Measurements from ENCODE around the gene TLE5.

Gene TLE5

GRCh38 chr19:3024509-3024869 lies 37.8 kb downstream of the TLE5 start:
- no peaks in the 10 kb centered on the region for H3K36me3 ChIP-seq (ENCODE audit: insufficient read depth)
- H3K79me2 ChIP-seq (ENCODE audit: insufficient read depth, low read depth) = no peaks in the 10 kb centered on the region
- no peak overlapping the region for H3K27ac ChIP-seq
- H3K4me3 ChIP-seq (IDR thresholded peaks at IDR 0.05; ENCODE audit: insufficient read depth, low read depth, low read length) = no peak overlapping the region
- H3K4me1 ChIP-seq (ENCODE audit: low read depth, poor library complexity, severe bottlenecking) = no peaks in the 10 kb centered on the region
- no peak overlapping the region for H3K4me2 ChIP-seq
- peaks cover 86% of the 10 kb centered on the region for H3K27me3 ChIP-seq (ENCODE audit: insufficient read depth, low read depth)
- no peak overlapping the region for H2AFZ ChIP-seq (ENCODE audit: low read depth)
- H3K9ac ChIP-seq = no peak overlapping the region
- TF ChIP-seq, protein P1, sequence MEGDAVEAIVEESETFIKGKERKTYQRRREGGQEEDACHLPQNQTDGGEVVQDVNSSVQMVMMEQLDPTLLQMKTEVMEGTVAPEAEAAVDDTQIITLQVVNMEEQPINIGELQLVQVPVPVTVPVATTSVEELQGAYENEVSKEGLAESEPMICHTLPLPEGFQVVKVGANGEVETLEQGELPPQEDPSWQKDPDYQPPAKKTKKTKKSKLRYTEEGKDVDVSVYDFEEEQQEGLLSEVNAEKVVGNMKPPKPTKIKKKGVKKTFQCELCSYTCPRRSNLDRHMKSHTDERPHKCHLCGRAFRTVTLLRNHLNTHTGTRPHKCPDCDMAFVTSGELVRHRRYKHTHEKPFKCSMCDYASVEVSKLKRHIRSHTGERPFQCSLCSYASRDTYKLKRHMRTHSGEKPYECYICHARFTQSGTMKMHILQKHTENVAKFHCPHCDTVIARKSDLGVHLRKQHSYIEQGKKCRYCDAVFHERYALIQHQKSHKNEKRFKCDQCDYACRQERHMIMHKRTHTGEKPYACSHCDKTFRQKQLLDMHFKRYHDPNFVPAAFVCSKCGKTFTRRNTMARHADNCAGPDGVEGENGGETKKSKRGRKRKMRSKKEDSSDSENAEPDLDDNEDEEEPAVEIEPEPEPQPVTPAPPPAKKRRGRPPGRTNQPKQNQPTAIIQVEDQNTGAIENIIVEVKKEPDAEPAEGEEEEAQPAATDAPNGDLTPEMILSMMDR (conservative IDR thresholded peaks at IDR 0.05; ENCODE audit: low read depth, low read length) = no peak
- no peaks in the 10 kb centered on the region for H4K20me1 ChIP-seq (ENCODE audit: insufficient read depth)

- Histone ChIP-seq H4K20me1 (ENCODE audit: insufficient read depth) (no peaks in the 10 kb centered on the region), H3K27ac (no peak overlapping the region), H3K36me3 (ENCODE audit: insufficient read depth) (no peaks in the 10 kb centered on the region), H3K79me2 (ENCODE audit: insufficient read depth, low read depth) (no peaks in the 10 kb centered on the region), H3K9ac (no peak overlapping the region), H2AFZ (ENCODE audit: low read depth) (no peak overlapping the region), H3K27me3 (ENCODE audit: insufficient read depth, low read depth) (peaks cover 84% of the 10 kb centered on the region), H3K4me2 (no peak overlapping the region), H3K4me3 (IDR thresholded peaks at IDR 0.05; ENCODE audit: insufficient read depth, low read depth, low read length) (no peak overlapping the region), H3K4me1 (ENCODE audit: low read depth, poor library complexity, severe bottlenecking) (no peaks in the 10 kb centered on the region)
- TF ChIP-seq, protein P1 (conservative IDR thresholded peaks at IDR 0.05; ENCODE audit: low read depth, low read length) = no peak
Measured at GRCh38 chr19:3020321-3020960, 41.9 kb downstream of the TLE5 start.

DNA sequence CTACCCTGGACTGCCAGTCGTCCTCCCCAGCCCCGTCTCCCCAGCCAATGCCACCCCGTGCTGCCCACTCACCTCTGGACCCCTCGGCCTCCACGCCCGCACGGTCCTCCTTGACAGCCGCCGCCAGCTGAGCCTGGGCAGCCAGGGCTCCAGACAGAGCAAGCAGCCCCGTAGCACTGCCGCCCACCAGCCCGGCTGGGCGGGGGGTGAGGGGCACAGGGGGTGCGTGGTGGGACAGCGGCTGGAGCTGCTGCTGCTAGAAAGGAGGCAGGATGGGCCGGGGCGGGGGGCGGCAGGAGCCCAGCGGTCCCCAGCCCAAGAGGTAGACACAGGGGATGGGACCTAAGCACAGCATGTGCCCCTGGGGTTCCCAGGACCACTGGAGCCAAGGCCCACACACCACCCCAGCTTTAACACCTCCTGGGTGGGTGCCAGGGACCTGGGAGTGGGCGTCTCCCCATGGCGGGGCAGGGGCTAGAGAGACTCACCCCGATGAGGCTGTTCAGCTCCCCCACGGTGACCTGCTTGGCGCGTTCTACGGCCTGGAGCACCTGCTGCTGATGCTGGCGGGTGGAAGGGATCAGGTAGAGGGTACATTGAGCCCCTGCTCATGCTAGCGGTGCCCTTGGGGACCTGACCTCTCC lies 43.0 kb downstream of the TLE5 start:
- no peaks in the 10 kb centered on the region for H4K20me1 ChIP-seq (ENCODE audit: insufficient read depth)
- no peaks in the 10 kb centered on the region for H3K4me1 ChIP-seq (ENCODE audit: low read depth, poor library complexity, severe bottlenecking)
- TF ChIP-seq, protein P1 (conservative IDR thresholded peaks at IDR 0.05; ENCODE audit: low read depth, low read length) = no peak
- H3K27me3 ChIP-seq (ENCODE audit: insufficient read depth, low read depth) = peaks cover 83% of the 10 kb centered on the region
- no peak overlapping the region for H3K4me3 ChIP-seq (IDR thresholded peaks at IDR 0.05; ENCODE audit: insufficient read depth, low read depth, low read length)
- H3K9ac ChIP-seq = no peak overlapping the region
- H3K36me3 ChIP-seq (ENCODE audit: insufficient read depth) = no peaks in the 10 kb centered on the region
- H3K4me2 ChIP-seq = no peak overlapping the region
- H3K27ac ChIP-seq = no peak overlapping the region
- H2AFZ ChIP-seq (ENCODE audit: low read depth) = no peak overlapping the region
- H3K79me2 ChIP-seq (ENCODE audit: insufficient read depth, low read depth) = no peaks in the 10 kb centered on the region

DNA sequence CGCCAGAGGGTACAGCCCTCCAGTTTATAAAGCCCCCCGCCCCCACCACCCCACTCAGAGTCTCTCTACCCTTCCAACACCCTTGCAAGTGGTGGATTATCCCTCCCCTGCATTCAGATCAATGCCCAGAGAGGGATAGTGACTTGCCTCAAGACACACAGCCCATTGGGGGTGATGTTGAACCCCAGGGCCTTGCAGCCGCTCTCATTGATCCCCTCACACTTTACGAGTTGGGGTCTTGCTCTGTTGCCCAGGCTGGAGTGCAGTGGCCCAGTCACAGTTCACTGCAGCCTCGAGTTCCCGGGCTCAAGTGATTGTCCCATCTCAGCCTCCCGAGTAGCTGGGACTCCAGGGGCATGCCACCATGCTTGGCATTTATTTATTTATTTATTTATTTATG lies 44.4 kb downstream of the TLE5 start:
- no peaks in the 10 kb centered on the region for H3K4me1 ChIP-seq (ENCODE audit: low read depth, poor library complexity, severe bottlenecking)
- H3K27me3 ChIP-seq (ENCODE audit: insufficient read depth, low read depth) = peaks cover 83% of the 10 kb centered on the region
- H3K27ac ChIP-seq = no peak overlapping the region
- H2AFZ ChIP-seq (ENCODE audit: low read depth) = no peak overlapping the region
- TF ChIP-seq, protein P1 (conservative IDR thresholded peaks at IDR 0.05; ENCODE audit: low read depth, low read length) = no peak
- no peaks in the 10 kb centered on the region for H3K36me3 ChIP-seq (ENCODE audit: insufficient read depth)
- H3K4me2 ChIP-seq = no peak overlapping the region
- no peaks in the 10 kb centered on the region for H3K79me2 ChIP-seq (ENCODE audit: insufficient read depth, low read depth)
- no peak overlapping the region for H3K9ac ChIP-seq
- no peaks in the 10 kb centered on the region for H4K20me1 ChIP-seq (ENCODE audit: insufficient read depth)
- H3K4me3 ChIP-seq (IDR thresholded peaks at IDR 0.05; ENCODE audit: insufficient read depth, low read depth, low read length) = no peak overlapping the region

Data from KMS-11 (cell line).